ENCODE measurements around the gene TMIGD3. TPM values are rescaled to one million over a fixed set of nuclear protein-coding genes. Genes with fewer than 3 reads are reported as not detected.

The TMIGD3 gene
- total and polyA plus RNA-seq, 7 experiments from 2014 or later = 0.41 TPM; not detected in 6

- CTCF ChIA-PET = interaction anchor here (1.0 to 1.8 kb wide), 3 partner anchors 105 to 258 kb away, joined by 3 to 6 read pairs (median 3); no protein-coding TSS in a partner anchor
- Histone ChIP-seq H3K27ac (ENCODE audit: low read depth, low read length) (no peak overlapping the region), H3K27me3 (ENCODE audit: control insufficient read depth in 2 of 2, insufficient read depth in 2 of 2, low read length in 2 of 2) (no peaks in the 10 kb centered on the region), H3K36me3 (ENCODE audit: control insufficient read depth in 2 of 3, insufficient read depth in 3 of 3, low read length in 3 of 3) (no peaks in the 10 kb centered on the region), H3K9me3 (ENCODE audit: control insufficient read depth in 2 of 3, low read length in 3 of 3) (no peaks in the 10 kb centered on the region), H3K4me3 (ENCODE audit: low read length) (no peak overlapping the region), H3K4me1 (ENCODE audit: control insufficient read depth in 2 of 2, insufficient read depth in 2 of 2, low read length in 2 of 2) (peaks cover 43 to 56% of the 10 kb centered on the region in 2 donors)
- Mint-ChIP-seq H3K4me1 (peaks cover 17 to 49% (median 41%) of the 10 kb centered on the region in 7 donors), H3K4me3 (no peak overlapping the region), H3K27me3 (no peaks in the 10 kb centered on the region), H3K36me3 (no peaks in the 10 kb centered on the region), H3K27ac (no peak overlapping the region), H3K9me3 (no peaks in the 10 kb centered on the region)
- POLR2A ChIA-PET = interaction anchor here (0.6 to 1.6 kb wide), 4 partner anchors 26 to 140 kb away, joined by 3 to 4 read pairs (median 4); no protein-coding TSS in a partner anchor
- peak in 5 of 9 donors; percentile 21 to 42 (median 32) for DNase-seq
- intact Hi-C loops (cut with micrococcal nuclease) = no loop called here
- ATAC-seq = no peak
Measured at GRCh38 chr1:111511370-111511769, 7.9 kb upstream of the TMIGD3 start.

DNA sequence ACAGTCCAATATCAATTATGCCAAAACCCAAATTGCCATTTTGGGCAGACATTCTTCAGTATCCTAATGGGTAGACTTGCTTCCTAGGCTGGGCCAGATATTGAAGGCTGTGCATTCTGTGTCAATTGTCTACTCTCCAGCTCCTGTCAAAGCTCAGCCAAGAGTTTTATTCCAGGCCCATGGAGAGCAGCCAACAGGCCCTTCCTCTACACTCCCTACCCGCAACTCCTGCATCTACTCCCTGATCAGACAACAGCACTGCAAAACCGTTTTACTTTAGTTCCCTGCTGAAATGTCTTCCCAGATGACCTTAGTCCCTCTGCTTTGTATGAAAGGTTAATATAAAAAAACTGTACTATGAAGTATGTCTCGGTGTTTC, 6.6 kb upstream of the TMIGD3 start:
- peaks cover 47 to 62% of the 10 kb centered on the region in 2 donors for H3K4me1 ChIP-seq (ENCODE audit: control insufficient read depth in 2 of 2, insufficient read depth in 2 of 2, low read length in 2 of 2)
- ChIA-PET POLR2A (interaction anchor here (0.8 to 1.5 kb wide), 3 partner anchors 42 to 93 kb away, joined by 3 to 4 read pairs (median 3); no protein-coding TSS in a partner anchor), CTCF (interaction anchor here (0.6 to 4.6 kb wide), 3 partner anchors 32 to 204 kb away, joined by 3 to 83 read pairs (median 6); partner anchors contain the start of gene C1orf162)
- H3K9me3 ChIP-seq (ENCODE audit: control insufficient read depth in 2 of 3, low read length in 3 of 3) = no peaks in the 10 kb centered on the region
- H3K36me3 Mint-ChIP-seq = no peaks in the 10 kb centered on the region
- H3K27me3 Mint-ChIP-seq = no peaks in the 10 kb centered on the region
- H3K4me1 Mint-ChIP-seq = peaks cover 25 to 51% (median 47%) of the 10 kb centered on the region in 7 donors
- no peaks in the 10 kb centered on the region for H3K9me3 Mint-ChIP-seq
- DNase-seq = no peak
- H3K27me3 ChIP-seq (ENCODE audit: control insufficient read depth in 2 of 2, insufficient read depth in 2 of 2, low read length in 2 of 2) = no peaks in the 10 kb centered on the region
- H3K4me3 ChIP-seq (ENCODE audit: low read length) = no peak overlapping the region
- H3K4me3 Mint-ChIP-seq = no peak overlapping the region
- no peak overlapping the region for H3K27ac Mint-ChIP-seq
- no peak for ATAC-seq
- H3K27ac ChIP-seq (ENCODE audit: low read depth, low read length) = no peak overlapping the region
- intact Hi-C loops (cut with micrococcal nuclease) = loop anchor here (2.0 to 5.0 kb wide), 4 partner anchors 38 to 237 kb away; partner anchors contain the start of gene C1orf162 (in 1 of the 2)
- H3K36me3 ChIP-seq (ENCODE audit: control insufficient read depth in 2 of 3, insufficient read depth in 3 of 3, low read length in 3 of 3) = no peaks in the 10 kb centered on the region

DNA sequence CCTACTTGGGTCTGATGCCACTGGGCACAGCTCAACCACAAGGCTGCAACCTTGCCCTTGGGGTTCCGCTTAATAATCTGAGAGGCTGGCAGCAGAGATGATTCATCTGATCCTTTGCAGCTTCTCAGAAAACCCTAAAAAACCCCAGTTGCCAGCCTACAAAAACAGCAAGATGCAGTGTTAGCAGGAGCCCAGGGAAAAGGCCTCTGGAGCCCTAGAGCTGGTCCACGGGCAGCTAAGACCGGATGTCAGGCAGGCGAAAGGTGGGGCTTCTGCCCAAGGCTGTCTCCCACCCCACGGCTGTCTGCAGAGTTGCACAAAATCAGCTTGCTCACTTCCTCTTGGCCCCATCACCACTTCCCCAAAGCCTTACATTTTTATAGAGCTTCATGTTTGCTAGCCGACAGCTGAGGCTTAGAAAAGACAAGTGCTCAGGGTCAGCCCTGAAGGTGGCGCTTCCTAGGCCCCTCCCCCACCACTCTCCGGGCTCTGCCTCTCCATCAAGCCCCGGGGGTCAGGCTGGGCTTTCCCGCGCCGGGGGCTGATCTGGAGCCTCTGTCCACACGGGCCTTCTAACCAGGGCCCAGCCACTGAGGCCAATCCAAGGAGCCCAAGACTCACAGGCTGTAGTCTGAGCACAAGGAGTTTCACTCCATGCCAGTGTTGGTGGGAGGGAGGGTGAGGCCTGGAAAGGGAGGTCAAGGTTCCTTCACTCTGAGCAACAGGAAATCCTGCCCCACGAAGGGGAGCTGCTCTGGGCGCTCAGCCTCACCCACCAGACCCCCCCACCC, 4.2 kb upstream of the TMIGD3 start:
- intact Hi-C loops (cut with micrococcal nuclease) = loop anchor here (1.0 to 5.0 kb wide), 20 partner anchors 9 to 262 kb away; partner anchors contain the start of genes ATP5PB (in 2 of the 2), DDX20 (in 2 of the 2), WDR77 (in 2 of the 2) and C1orf162 (in 1 of the 2)
- ATAC-seq = peak; percentile 76

GRCh38 chr1:111506561-111506960, 3.1 kb upstream of the TMIGD3 start:
- no peak for DNase-seq
- Histone ChIP-seq H3K27ac (ENCODE audit: low read depth, low read length) (peak overlapping the region; percentile 46), H3K4me1 (ENCODE audit: control insufficient read depth in 2 of 2, insufficient read depth in 2 of 2, low read length in 2 of 2) (peaks cover 53 to 73% of the 10 kb centered on the region in 2 donors), H3K27me3 (ENCODE audit: control insufficient read depth in 2 of 2, insufficient read depth in 2 of 2, low read length in 2 of 2) (no peaks in the 10 kb centered on the region), H3K4me3 (ENCODE audit: low read length) (no peak overlapping the region), H3K36me3 (ENCODE audit: control insufficient read depth in 2 of 3, insufficient read depth in 3 of 3, low read length in 3 of 3) (no peaks in the 10 kb centered on the region), H3K9me3 (ENCODE audit: control insufficient read depth in 2 of 3, low read length in 3 of 3) (no peaks in the 10 kb centered on the region)
- intact Hi-C loops (cut with micrococcal nuclease) = loop anchor here in 1 of 2 donors (5.0 kb wide), 1 partner anchor 34 kb away; the partner anchor contains the start of gene C1orf162
- Mint-ChIP-seq H3K27me3 (no peaks in the 10 kb centered on the region), H3K27ac (peak overlapping the region in 8 of 9 donors; percentile 20 to 94 (median 76)), H3K9me3 (no peaks in the 10 kb centered on the region), H3K4me3 (peak overlapping the region in 9 of 10 donors; percentile 11 to 80 (median 36)), H3K4me1 (peaks cover 44 to 67% (median 61%) of the 10 kb centered on the region in 7 donors), H3K36me3 (no peaks in the 10 kb centered on the region)
- POLR2A ChIA-PET = interaction anchor here (0.6 to 5.1 kb wide), 14 partner anchors 8 to 835 kb away, joined by 3 to 21 read pairs (median 9); partner anchors contain the start of genes C1orf162 and DDX20
- CTCF ChIA-PET = interaction anchor here (0.6 to 4.6 kb wide), 18 partner anchors 8 to 263 kb away, joined by 3 to 83 read pairs (median 8); partner anchors contain the start of genes C1orf162 and DDX20
- no peak for ATAC-seq

More for the DNA sequence above, 4.2 kb upstream of the TMIGD3 start:
- no peaks in the 10 kb centered on the region for H3K9me3 Mint-ChIP-seq
- Histone ChIP-seq H3K4me3 (ENCODE audit: low read length) (peak overlapping the region; percentile 53), H3K4me1 (ENCODE audit: control insufficient read depth in 2 of 2, insufficient read depth in 2 of 2, low read length in 2 of 2) (peaks cover 64 to 83% of the 10 kb centered on the region in 2 donors), H3K9me3 (ENCODE audit: control insufficient read depth in 2 of 3, low read length in 3 of 3) (no peaks in the 10 kb centered on the region), H3K36me3 (ENCODE audit: control insufficient read depth in 2 of 3, insufficient read depth in 3 of 3, low read length in 3 of 3) (no peaks in the 10 kb centered on the region), H3K27me3 (ENCODE audit: control insufficient read depth in 2 of 2, insufficient read depth in 2 of 2, low read length in 2 of 2) (no peaks in the 10 kb centered on the region), H3K27ac (ENCODE audit: low read depth, low read length) (peak overlapping the region; percentile 74)
- no peaks in the 10 kb centered on the region for H3K27me3 Mint-ChIP-seq
- peak overlapping the region; percentile 72 to 86 (median 82) for H3K4me3 Mint-ChIP-seq
- no peaks in the 10 kb centered on the region for H3K36me3 Mint-ChIP-seq
- ChIA-PET CTCF (interaction anchor here (0.5 to 4.6 kb wide), 47 partner anchors 9 to 262 kb away, joined by 3 to 83 read pairs (median 6); partner anchors contain the start of genes ATP5PB, C1orf162, DDX20 and RAP1A), POLR2A (interaction anchor here (0.5 to 5.1 kb wide), 34 partner anchors 9 to 253 kb away, joined by 3 to 21 read pairs (median 5); partner anchors contain the start of genes C1orf162, DDX20, RAP1A and WDR77)
- H3K27ac Mint-ChIP-seq = peak overlapping the region in 8 of 9 donors; percentile 88 to 97 (median 94)
- H3K4me1 Mint-ChIP-seq = peaks cover 42 to 65% (median 60%) of the 10 kb centered on the region in 7 donors
- DNase-seq = peak; percentile 35 to 62 (median 40)

GRCh38 chr1:111505641-111506119, 2.2 kb upstream of the TMIGD3 start:
- Histone ChIP-seq H3K9me3 (ENCODE audit: control insufficient read depth in 2 of 3, low read length in 3 of 3) (no peaks in the 10 kb centered on the region), H3K27ac (ENCODE audit: low read depth, low read length) (peak overlapping the region; percentile 46), H3K27me3 (ENCODE audit: control insufficient read depth in 2 of 2, insufficient read depth in 2 of 2, low read length in 2 of 2) (no peaks in the 10 kb centered on the region), H3K4me1 (ENCODE audit: control insufficient read depth in 2 of 2, insufficient read depth in 2 of 2, low read length in 2 of 2) (peaks cover 44 to 64% of the 10 kb centered on the region in 2 donors), H3K36me3 (ENCODE audit: control insufficient read depth in 2 of 3, insufficient read depth in 3 of 3, low read length in 3 of 3) (no peaks in the 10 kb centered on the region), H3K4me3 (ENCODE audit: low read length) (no peak overlapping the region)
- Mint-ChIP-seq H3K9me3 (no peaks in the 10 kb centered on the region), H3K27ac (peak overlapping the region in 8 of 9 donors; percentile 20 to 94 (median 76)), H3K27me3 (no peaks in the 10 kb centered on the region), H3K4me1 (peaks cover 47 to 74% (median 67%) of the 10 kb centered on the region in 7 donors), H3K4me3 (peak overlapping the region; percentile 9 to 80 (median 45)), H3K36me3 (no peaks in the 10 kb centered on the region)
- peak in 1 of 9 donors; percentile 27 for DNase-seq
- POLR2A ChIA-PET = interaction anchor here (0.6 to 5.1 kb wide), 7 partner anchors 11 to 288 kb away, joined by 3 to 18 read pairs (median 3); no protein-coding TSS in a partner anchor
- peak; percentile 41 for ATAC-seq
- CTCF ChIA-PET = interaction anchor here (2.1 to 4.6 kb wide), 3 partner anchors 24 to 206 kb away, joined by 6 to 83 read pairs (median 19); partner anchors contain the start of gene C1orf162
- intact Hi-C loops (cut with micrococcal nuclease) = loop anchor here in 1 of 2 donors (5.0 kb wide), 1 partner anchor 33 kb away; the partner anchor contains the start of gene C1orf162

DNA sequence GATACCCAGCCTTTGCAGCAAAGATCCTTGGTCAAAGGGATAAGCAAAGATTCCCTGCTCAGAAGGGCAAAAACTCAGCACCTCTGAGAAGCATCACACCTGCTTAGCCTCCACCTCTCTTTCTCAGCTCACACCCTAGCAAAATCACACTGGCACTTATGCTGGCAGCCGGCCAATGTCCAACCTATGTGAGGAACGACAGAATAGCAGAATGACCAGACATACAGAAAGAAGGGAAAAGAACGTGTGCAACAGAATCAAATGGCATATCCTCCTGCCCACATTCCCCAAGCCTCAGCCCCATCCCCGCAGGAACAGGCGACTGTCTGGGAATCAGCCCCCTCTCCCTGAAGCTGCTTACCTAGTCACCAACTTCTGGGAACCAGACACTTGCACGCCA, 664 bp upstream of the TMIGD3 start:
- no peaks in the 10 kb centered on the region for H3K36me3 ChIP-seq (ENCODE audit: control insufficient read depth in 2 of 3, insufficient read depth in 3 of 3, low read length in 3 of 3)
- intact Hi-C loops (cut with micrococcal nuclease) = no loop called here
- H3K36me3 Mint-ChIP-seq = peaks cover 0 to 9% (median 0%) of the 10 kb centered on the region in 5 donors
- no peaks in the 10 kb centered on the region for H3K27me3 Mint-ChIP-seq
- ChIA-PET CTCF (interaction anchor here (0.6 to 2.1 kb wide), 6 partner anchors 11 to 166 kb away, joined by 3 to 7 read pairs (median 4); no protein-coding TSS in a partner anchor), POLR2A (interaction anchor here (0.6 to 1.7 kb wide), 6 partner anchors 13 to 251 kb away, joined by 3 to 9 read pairs (median 3); no protein-coding TSS in a partner anchor)
- no peaks in the 10 kb centered on the region for H3K9me3 ChIP-seq (ENCODE audit: control insufficient read depth in 2 of 3, low read length in 3 of 3)
- H3K4me1 ChIP-seq (ENCODE audit: control insufficient read depth in 2 of 2, insufficient read depth in 2 of 2, low read length in 2 of 2) = peaks cover 39 to 57% of the 10 kb centered on the region in 2 donors
- no peak overlapping the region for H3K4me3 ChIP-seq (ENCODE audit: low read length)
- peak overlapping the region in 7 of 9 donors; percentile 9 to 94 (median 81) for H3K27ac Mint-ChIP-seq
- peaks cover 47 to 67% (median 60%) of the 10 kb centered on the region in 7 donors for H3K4me1 Mint-ChIP-seq
- H3K4me3 Mint-ChIP-seq = peak overlapping the region in 6 of 10 donors; percentile 27 to 80 (median 55)
- no peaks in the 10 kb centered on the region for H3K27me3 ChIP-seq (ENCODE audit: control insufficient read depth in 2 of 2, insufficient read depth in 2 of 2, low read length in 2 of 2)
- ATAC-seq (no peak), DNase-seq (no peak)
- peaks cover 0 to 5% (median 0%) of the 10 kb centered on the region in 11 donors for H3K9me3 Mint-ChIP-seq
- peak overlapping the region; percentile 20 for H3K27ac ChIP-seq (ENCODE audit: low read depth, low read length)

All from naive thymus-derived CD4-positive, alpha-beta T cell (primary cell).